ENCODE measurements around the gene PTPRM.

The PTPRM gene

GRCh38 chr18:8354304-8354703 lies 787.2 kb downstream of the PTPRM start (continued):
- TF ChIP-seq, protein P1, sequence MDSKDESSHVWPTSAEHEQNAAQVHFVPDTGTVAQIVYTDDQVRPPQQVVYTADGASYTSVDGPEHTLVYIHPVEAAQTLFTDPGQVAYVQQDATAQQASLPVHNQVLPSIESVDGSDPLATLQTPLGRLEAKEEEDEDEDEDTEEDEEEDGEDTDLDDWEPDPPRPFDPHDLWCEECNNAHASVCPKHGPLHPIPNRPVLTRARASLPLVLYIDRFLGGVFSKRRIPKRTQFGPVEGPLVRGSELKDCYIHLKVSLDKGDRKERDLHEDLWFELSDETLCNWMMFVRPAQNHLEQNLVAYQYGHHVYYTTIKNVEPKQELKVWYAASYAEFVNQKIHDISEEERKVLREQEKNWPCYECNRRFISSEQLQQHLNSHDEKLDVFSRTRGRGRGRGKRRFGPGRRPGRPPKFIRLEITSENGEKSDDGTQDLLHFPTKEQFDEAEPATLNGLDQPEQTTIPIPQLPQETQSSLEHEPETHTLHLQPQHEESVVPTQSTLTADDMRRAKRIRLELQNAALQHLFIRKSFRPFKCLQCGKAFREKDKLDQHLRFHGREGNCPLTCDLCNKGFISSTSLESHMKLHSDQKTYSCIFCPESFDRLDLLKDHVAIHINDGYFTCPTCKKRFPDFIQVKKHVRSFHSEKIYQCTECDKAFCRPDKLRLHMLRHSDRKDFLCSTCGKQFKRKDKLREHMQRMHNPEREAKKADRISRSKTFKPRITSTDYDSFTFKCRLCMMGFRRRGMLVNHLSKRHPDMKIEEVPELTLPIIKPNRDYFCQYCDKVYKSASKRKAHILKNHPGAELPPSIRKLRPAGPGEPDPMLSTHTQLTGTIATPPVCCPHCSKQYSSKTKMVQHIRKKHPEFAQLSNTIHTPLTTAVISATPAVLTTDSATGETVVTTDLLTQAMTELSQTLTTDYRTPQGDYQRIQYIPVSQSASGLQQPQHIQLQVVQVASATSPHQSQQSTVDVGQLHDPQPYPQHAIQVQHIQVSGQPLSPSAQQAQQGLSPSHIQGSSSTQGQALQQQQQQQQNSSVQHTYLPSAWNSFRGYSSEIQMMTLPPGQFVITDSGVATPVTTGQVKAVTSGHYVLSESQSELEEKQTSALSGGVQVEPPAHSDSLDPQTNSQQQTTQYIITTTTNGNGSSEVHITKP (tag by site-specific recombination; IDR thresholded peaks at IDR 0.05): no peak
- no peak for TF ChIP-seq ZNF747 (tag by site-specific recombination; IDR thresholded peaks at IDR 0.05)
- no peak for TF ChIP-seq ZNF146 (tag by site-specific recombination; IDR thresholded peaks at IDR 0.05)

DNA sequence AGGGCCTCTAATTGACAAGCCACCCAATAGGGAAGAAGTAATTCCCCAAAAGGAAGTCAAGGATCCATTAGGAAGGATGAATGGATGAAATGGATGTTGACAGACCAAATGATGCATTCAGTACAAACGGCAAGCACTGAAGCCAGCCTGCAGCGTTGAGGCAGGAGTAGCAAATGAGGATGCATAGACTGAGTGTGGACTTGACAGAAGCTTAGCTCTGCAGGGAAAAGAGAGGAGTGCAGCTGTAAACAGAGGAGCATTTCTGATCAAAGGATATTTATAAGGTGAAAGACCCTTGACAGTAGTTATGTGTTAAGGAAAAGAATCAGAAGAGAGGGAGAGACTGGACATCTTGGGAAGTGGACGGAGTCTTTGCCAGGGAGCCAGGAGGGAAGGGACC lies 788.9 kb downstream of the PTPRM start:
- Histone ChIP-seq H3K4me1 (ENCODE audit: control insufficient read depth, insufficient read depth, low read length) (no peaks in the 10 kb centered on the region), H3K27ac (ENCODE audit: extremely low read depth, low read depth, low read length) (no peak overlapping the region), H3K36me3 (ENCODE audit: control insufficient read depth in 2 of 2, insufficient read depth in 1 of 2, low read length in 2 of 2) (no peaks in the 10 kb centered on the region), H3K4me3 (ENCODE audit: low read depth, low read length) (no peak overlapping the region), H3K9me3 (ENCODE audit: control insufficient read depth, insufficient read depth, low read depth, low read length) (no peaks in the 10 kb centered on the region)
- TF ChIP-seq, protein P2, sequence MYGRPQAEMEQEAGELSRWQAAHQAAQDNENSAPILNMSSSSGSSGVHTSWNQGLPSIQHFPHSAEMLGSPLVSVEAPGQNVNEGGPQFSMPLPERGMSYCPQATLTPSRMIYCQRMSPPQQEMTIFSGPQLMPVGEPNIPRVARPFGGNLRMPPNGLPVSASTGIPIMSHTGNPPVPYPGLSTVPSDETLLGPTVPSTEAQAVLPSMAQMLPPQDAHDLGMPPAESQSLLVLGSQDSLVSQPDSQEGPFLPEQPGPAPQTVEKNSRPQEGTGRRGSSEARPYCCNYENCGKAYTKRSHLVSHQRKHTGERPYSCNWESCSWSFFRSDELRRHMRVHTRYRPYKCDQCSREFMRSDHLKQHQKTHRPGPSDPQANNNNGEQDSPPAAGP (tag by site-specific recombination; IDR thresholded peaks at IDR 0.05): no peak
- TF ChIP-seq ZNF239 (tag by site-specific recombination; IDR thresholded peaks at IDR 0.05) (no peak), SP7 (tag by site-specific recombination; IDR thresholded peaks at IDR 0.05) (no peak), ZNF514 (tag by site-specific recombination; IDR thresholded peaks at IDR 0.05) (no peak), ZBTB6 (tag by site-specific recombination; IDR thresholded peaks at IDR 0.05) (no peak), ZNF600 (tag by site-specific recombination; IDR thresholded peaks at IDR 0.05) (no peak), ZNF311 (tag by site-specific recombination; IDR thresholded peaks at IDR 0.05; ENCODE audit: borderline replicate concordance) (no peak), ZNF585B (tag by site-specific recombination; IDR thresholded peaks at IDR 0.05) (no peak), ZNF571 (tag by site-specific recombination; IDR thresholded peaks at IDR 0.05) (no peak), ZNF670 (tag by site-specific recombination; IDR thresholded peaks at IDR 0.05; ENCODE audit: low read depth) (no peak), ZNF132 (tag by site-specific recombination; IDR thresholded peaks at IDR 0.05; ENCODE audit: borderline replicate concordance) (no peak), TCF7L2 (IDR thresholded peaks at IDR 0.05; ENCODE audit: borderline replicate concordance, low read depth, low read length) (no peak), ZNF266 (tag by site-specific recombination; IDR thresholded peaks at IDR 0.05; ENCODE audit: low read depth) (no peak), ZNF639 (tag by site-specific recombination; IDR thresholded peaks at IDR 0.05) (no peak), ZNF19 (tag by site-specific recombination; IDR thresholded peaks at IDR 0.05; ENCODE audit: low read depth) (no peak), ZNF324 (tag by site-specific recombination; IDR thresholded peaks at IDR 0.05) (no peak), ZNF621 (tag by site-specific recombination; IDR thresholded peaks at IDR 0.05) (no peak)
- TF ChIP-seq, protein P3, sequence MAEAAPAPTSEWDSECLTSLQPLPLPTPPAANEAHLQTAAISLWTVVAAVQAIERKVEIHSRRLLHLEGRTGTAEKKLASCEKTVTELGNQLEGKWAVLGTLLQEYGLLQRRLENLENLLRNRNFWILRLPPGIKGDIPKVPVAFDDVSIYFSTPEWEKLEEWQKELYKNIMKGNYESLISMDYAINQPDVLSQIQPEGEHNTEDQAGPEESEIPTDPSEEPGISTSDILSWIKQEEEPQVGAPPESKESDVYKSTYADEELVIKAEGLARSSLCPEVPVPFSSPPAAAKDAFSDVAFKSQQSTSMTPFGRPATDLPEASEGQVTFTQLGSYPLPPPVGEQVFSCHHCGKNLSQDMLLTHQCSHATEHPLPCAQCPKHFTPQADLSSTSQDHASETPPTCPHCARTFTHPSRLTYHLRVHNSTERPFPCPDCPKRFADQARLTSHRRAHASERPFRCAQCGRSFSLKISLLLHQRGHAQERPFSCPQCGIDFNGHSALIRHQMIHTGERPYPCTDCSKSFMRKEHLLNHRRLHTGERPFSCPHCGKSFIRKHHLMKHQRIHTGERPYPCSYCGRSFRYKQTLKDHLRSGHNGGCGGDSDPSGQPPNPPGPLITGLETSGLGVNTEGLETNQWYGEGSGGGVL (tag by site-specific recombination; IDR thresholded peaks at IDR 0.05): no peak
- TF ChIP-seq, protein P4, sequence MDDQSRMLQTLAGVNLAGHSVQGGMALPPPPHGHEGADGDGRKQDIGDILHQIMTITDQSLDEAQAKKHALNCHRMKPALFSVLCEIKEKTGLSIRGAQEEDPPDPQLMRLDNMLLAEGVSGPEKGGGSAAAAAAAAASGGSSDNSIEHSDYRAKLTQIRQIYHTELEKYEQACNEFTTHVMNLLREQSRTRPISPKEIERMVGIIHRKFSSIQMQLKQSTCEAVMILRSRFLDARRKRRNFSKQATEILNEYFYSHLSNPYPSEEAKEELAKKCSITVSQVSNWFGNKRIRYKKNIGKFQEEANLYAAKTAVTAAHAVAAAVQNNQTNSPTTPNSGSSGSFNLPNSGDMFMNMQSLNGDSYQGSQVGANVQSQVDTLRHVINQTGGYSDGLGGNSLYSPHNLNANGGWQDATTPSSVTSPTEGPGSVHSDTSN (CRISPR knock-in tag; IDR thresholded peaks at IDR 0.05): no peak
- POLR2A ChIA-PET: no interaction called here
- CTCF ChIA-PET: interaction anchor here (0.7 to 1.0 kb wide), 2 partner anchors 11 to 125 kb away, joined by 3 to 7 read pairs; no protein-coding TSS in a partner anchor

All from HEK293 (cell line).